Activated CD8-positive, alpha-beta memory T cell treated with anti-CD3 and anti-CD28 coated beads, Interleukin-2, amount 50 U/mL, for 1 hour (primary cell): ENCODE measurements around the gene EPHA7.

Experiments
- DNase-seq: peaks from one replicate; pipeline ENCODE4 v3.0.0-alpha.2; 2020; ENCODE audit errors: extremely low read depth

The EPHA7 gene

GRCh38 chr6:93325761-93326160 lies 93.6 kb downstream of the EPHA7 start:
- no peak for DNase-seq

GRCh38 chr6:93323630-93324029 lies 95.7 kb downstream of the EPHA7 start:
- no peak for DNase-seq

- no peak for DNase-seq
Observed at GRCh38 chr6:93322651-93323050, 96.7 kb downstream of the EPHA7 start.

- no peak for DNase-seq
Observed at GRCh38 chr6:93319304-93319703, 100.1 kb downstream of the EPHA7 start.

- DNase-seq = no peak
Observed at GRCh38 chr6:93318121-93318520, 101.2 kb downstream of the EPHA7 start.

- DNase-seq = no peak
Observed at GRCh38 chr6:93317592-93317991, 101.8 kb downstream of the EPHA7 start.

- DNase-seq = no peak
Observed at GRCh38 chr6:93307505-93308409, 111.6 kb downstream of the EPHA7 start.

- no peak for DNase-seq
Observed at GRCh38 chr6:93305088-93305487, 114.3 kb downstream of the EPHA7 start.

GRCh38 chr6:93304505-93304904 lies 114.9 kb downstream of the EPHA7 start:
- DNase-seq = no peak

GRCh38 chr6:93300661-93301060 lies 118.7 kb downstream of the EPHA7 start:
- no peak for DNase-seq

- DNase-seq = no peak
Observed at GRCh38 chr6:93299622-93300021, 119.7 kb downstream of the EPHA7 start.

GRCh38 chr6:93295631-93296030 lies 123.7 kb downstream of the EPHA7 start:
- no peak for DNase-seq

GRCh38 chr6:93294879-93295278 lies 124.5 kb downstream of the EPHA7 start:
- no peak for DNase-seq

GRCh38 chr6:93293872-93294271 lies 125.5 kb downstream of the EPHA7 start:
- DNase-seq = no peak

GRCh38 chr6:93293460-93293859 lies 125.9 kb downstream of the EPHA7 start:
- no peak for DNase-seq

GRCh38 chr6:93282521-93283031 lies 136.8 kb downstream of the EPHA7 start:
- DNase-seq = no peak

GRCh38 chr6:93278241-93278640 lies 141.1 kb downstream of the EPHA7 start:
- no peak for DNase-seq

GRCh38 chr6:93272896-93273295 lies 146.5 kb downstream of the EPHA7 start:
- no peak for DNase-seq

GRCh38 chr6:93272211-93272610 lies 147.1 kb downstream of the EPHA7 start:
- no peak for DNase-seq

GRCh38 chr6:93266116-93266817 lies 153.1 kb downstream of the EPHA7 start:
- no peak for DNase-seq

GRCh38 chr6:93260881-93261280 lies 158.5 kb downstream of the EPHA7 start:
- no peak for DNase-seq

GRCh38 chr6:93259332-93259731 lies 160.0 kb downstream of the EPHA7 start:
- no peak for DNase-seq

- no peak for DNase-seq
Observed at GRCh38 chr6:93252930-93253329, 166.4 kb downstream of the EPHA7 start.
